Immature natural killer cell (primary cell): ENCODE measurements around the gene PRDM16. TPM values are rescaled to one million over a fixed set of nuclear protein-coding genes. Genes with fewer than 3 reads are reported as not detected.
A peak's percentile ranks its signal among the peaks of the same experiment; 100 is the strongest.

Experiments used
- DNase-seq, 3 donors: peaks; one replicate each; pipeline ENCODE4 v3.0.0; 2022; ENCODE audit warnings: mixed read lengths in 1 of 3
- H3K27ac Mint-ChIP-seq, 6 donors: one replicate each; pipeline ENCODE4 v1.8.0; 2020; ENCODE audit warnings: mixed read lengths in 6 of 6, mild to moderate bottlenecking in 5 of 6, inconsistent platforms in 4 of 6, moderate library complexity in 3 of 6
- H3K27me3 Mint-ChIP-seq, 3 donors: one replicate each; pipeline ENCODE4 v1.8.0; 2020 to 2021; ENCODE audit warnings: low read depth in 3 of 3, mild to moderate bottlenecking in 3 of 3, mixed read lengths in 3 of 3, moderate library complexity in 3 of 3, inconsistent platforms in 1 of 3
- H3K36me3 Mint-ChIP-seq, 3 donors: one replicate each; pipeline ENCODE4 v1.8.0; 2020; ENCODE audit warnings: mixed read lengths in 3 of 3, inconsistent platforms in 2 of 3, mild to moderate bottlenecking in 2 of 3
- H3K4me1 Mint-ChIP-seq, 2 donors: one replicate each; pipeline ENCODE4 v1.8.0; 2020; ENCODE audit warnings: inconsistent platforms in 2 of 2, mild to moderate bottlenecking in 2 of 2, mixed read lengths in 2 of 2, moderate library complexity in 1 of 2
- H3K4me3 Mint-ChIP-seq, 5 donors: one replicate each; pipeline ENCODE4 v1.8.0; 2020; ENCODE audit warnings: mild to moderate bottlenecking in 5 of 5, mixed read lengths in 5 of 5, inconsistent platforms in 3 of 5, moderate library complexity in 3 of 5
- H3K9me3 Mint-ChIP-seq, 6 donors: one replicate each; pipeline ENCODE4 v1.8.0; 2020; ENCODE audit warnings: mild to moderate bottlenecking in 6 of 6, mixed read lengths in 6 of 6, inconsistent platforms in 4 of 6, moderate library complexity in 3 of 6
- polyA plus RNA-seq, 3 donors: library from polyadenylated mRNA; unstranded; fragments of 300-500 nt; fragmentation: Illumina TruSeq; gene quantifications; one replicate each; pipeline ENCODE4 v1.2.3, GENCODE V29; 2021

PRDM16 gene
- polyA plus RNA-seq, 3 donors from 2014 or later = 0.17 to 0.29 (median 0.22) TPM

GRCh38 chr1:3456964-3457909 lies 388.2 kb downstream of the PRDM16 start:
- no peak for DNase-seq
- Mint-ChIP-seq H3K27ac (no peak overlapping the region), H3K27me3 (peaks cover 0 to 2% (median 0%) of the 10 kb centered on the region in 3 donors), H3K4me1 (peaks cover 0 to 11% of the 10 kb centered on the region in 2 donors), H3K36me3 (no peaks in the 10 kb centered on the region), H3K4me3 (peak overlapping the region in 1 of 5 donors; percentile 10), H3K9me3 (no peaks in the 10 kb centered on the region)

GRCh38 chr1:3457910-3458883 lies 389.2 kb downstream of the PRDM16 start:
- no peak for DNase-seq
- no peak overlapping the region for H3K27ac Mint-ChIP-seq
- H3K4me1 Mint-ChIP-seq = peaks cover 0 to 10% of the 10 kb centered on the region in 2 donors
- H3K27me3 Mint-ChIP-seq = peaks cover 0 to 2% (median 0%) of the 10 kb centered on the region in 3 donors
- H3K9me3 Mint-ChIP-seq = no peaks in the 10 kb centered on the region
- no peaks in the 10 kb centered on the region for H3K36me3 Mint-ChIP-seq
- H3K4me3 Mint-ChIP-seq = no peak overlapping the region

GRCh38 chr1:3459051-3459908 lies 390.3 kb downstream of the PRDM16 start:
- H3K4me3 Mint-ChIP-seq = no peak overlapping the region
- H3K27ac Mint-ChIP-seq = no peak overlapping the region
- no peak for DNase-seq
- H3K9me3 Mint-ChIP-seq = no peaks in the 10 kb centered on the region
- H3K4me1 Mint-ChIP-seq = peaks cover 0 to 7% of the 10 kb centered on the region in 2 donors
- H3K36me3 Mint-ChIP-seq = no peaks in the 10 kb centered on the region
- peaks cover 0 to 2% (median 0%) of the 10 kb centered on the region in 3 donors for H3K27me3 Mint-ChIP-seq

GRCh38 chr1:3459940-3460671 lies 391.1 kb downstream of the PRDM16 start:
- H3K36me3 Mint-ChIP-seq = no peaks in the 10 kb centered on the region
- DNase-seq = no peak
- no peaks in the 10 kb centered on the region for H3K9me3 Mint-ChIP-seq
- H3K4me3 Mint-ChIP-seq = no peak overlapping the region
- H3K4me1 Mint-ChIP-seq = peaks cover 0 to 6% of the 10 kb centered on the region in 2 donors
- no peak overlapping the region for H3K27ac Mint-ChIP-seq
- H3K27me3 Mint-ChIP-seq = peaks cover 0 to 2% (median 0%) of the 10 kb centered on the region in 3 donors

- Mint-ChIP-seq H3K27ac (no peak overlapping the region), H3K9me3 (no peaks in the 10 kb centered on the region), H3K36me3 (no peaks in the 10 kb centered on the region), H3K27me3 (peaks cover 0 to 2% (median 0%) of the 10 kb centered on the region in 3 donors), H3K4me1 (no peaks in the 10 kb centered on the region), H3K4me3 (no peak overlapping the region)
- no peak for DNase-seq
Observed at GRCh38 chr1:3460672-3461131, 391.7 kb downstream of the PRDM16 start.

GRCh38 chr1:3461238-3461933 lies 392.4 kb downstream of the PRDM16 start:
- H3K27me3 Mint-ChIP-seq = peaks cover 0 to 2% (median 0%) of the 10 kb centered on the region in 3 donors
- no peaks in the 10 kb centered on the region for H3K4me1 Mint-ChIP-seq
- no peaks in the 10 kb centered on the region for H3K36me3 Mint-ChIP-seq
- DNase-seq = no peak
- no peak overlapping the region for H3K4me3 Mint-ChIP-seq
- H3K27ac Mint-ChIP-seq = no peak overlapping the region
- H3K9me3 Mint-ChIP-seq = no peaks in the 10 kb centered on the region

- no peaks in the 10 kb centered on the region for H3K4me1 Mint-ChIP-seq
- no peak for DNase-seq
- no peaks in the 10 kb centered on the region for H3K9me3 Mint-ChIP-seq
- H3K36me3 Mint-ChIP-seq = no peaks in the 10 kb centered on the region
- H3K4me3 Mint-ChIP-seq = no peak overlapping the region
- H3K27ac Mint-ChIP-seq = no peak overlapping the region
- H3K27me3 Mint-ChIP-seq = peaks cover 0 to 2% (median 0%) of the 10 kb centered on the region in 3 donors
Observed at GRCh38 chr1:3461934-3462275, 392.9 kb downstream of the PRDM16 start.

- H3K36me3 Mint-ChIP-seq = no peaks in the 10 kb centered on the region
- H3K9me3 Mint-ChIP-seq = no peaks in the 10 kb centered on the region
- no peaks in the 10 kb centered on the region for H3K4me1 Mint-ChIP-seq
- DNase-seq = no peak
- H3K27me3 Mint-ChIP-seq = peaks cover 0 to 2% (median 0%) of the 10 kb centered on the region in 3 donors
- H3K27ac Mint-ChIP-seq = no peak overlapping the region
- no peak overlapping the region for H3K4me3 Mint-ChIP-seq
Observed at GRCh38 chr1:3462356-3463012, 393.5 kb downstream of the PRDM16 start.

- no peak for DNase-seq
- Mint-ChIP-seq H3K27me3 (peaks cover 0 to 2% (median 0%) of the 10 kb centered on the region in 3 donors), H3K4me1 (no peaks in the 10 kb centered on the region), H3K27ac (no peak overlapping the region), H3K36me3 (no peaks in the 10 kb centered on the region), H3K9me3 (no peaks in the 10 kb centered on the region), H3K4me3 (no peak overlapping the region)
Observed at GRCh38 chr1:3463013-3463385, 394.0 kb downstream of the PRDM16 start.

GRCh38 chr1:3463408-3463863 lies 394.4 kb downstream of the PRDM16 start:
- H3K27me3 Mint-ChIP-seq = peaks cover 0 to 2% (median 0%) of the 10 kb centered on the region in 3 donors
- H3K36me3 Mint-ChIP-seq = no peaks in the 10 kb centered on the region
- no peaks in the 10 kb centered on the region for H3K4me1 Mint-ChIP-seq
- H3K4me3 Mint-ChIP-seq = no peak overlapping the region
- no peaks in the 10 kb centered on the region for H3K9me3 Mint-ChIP-seq
- no peak for DNase-seq
- H3K27ac Mint-ChIP-seq = no peak overlapping the region

GRCh38 chr1:3463891-3464648 lies 395.1 kb downstream of the PRDM16 start:
- Mint-ChIP-seq H3K36me3 (no peaks in the 10 kb centered on the region), H3K27me3 (peaks cover 0 to 2% (median 0%) of the 10 kb centered on the region in 3 donors), H3K4me3 (no peak overlapping the region), H3K27ac (no peak overlapping the region), H3K4me1 (no peaks in the 10 kb centered on the region), H3K9me3 (no peaks in the 10 kb centered on the region)
- no peak for DNase-seq
